K562 (cell line): ENCODE results near the gene MEIS1. TPM values are rescaled to one million over a fixed set of nuclear protein-coding genes. Genes with fewer than 3 reads are reported as not detected.
A peak's percentile ranks its signal among the peaks of the same experiment; 100 is the strongest.

Source experiments
- BMI1 ChIP-seq: fragments of 150-350 bp; IDR thresholded peaks from 2 replicates; pipeline ENCODE4 v1.6.1; 2014; ENCODE audit warnings: low read length
- CHAMP1 ChIP-seq: fragments of 450-650 bp; IDR thresholded peaks from 2 replicates; pipeline ENCODE4 v1.6.1; 2016; ENCODE audit warnings: mild to moderate bottlenecking
- DACH1 ChIP-seq: fragments of 450-650 bp; IDR thresholded peaks from 2 replicates; pipeline ENCODE4 v1.6.1; 2018; ENCODE audit not compliant: partially characterized antibody
- DEAF1 ChIP-seq: fragments of 450-650 bp; formaldehyde crosslinking; IDR thresholded peaks from 2 replicates; pipeline ENCODE4 v1.4.0; 2020; ENCODE audit warnings: mild to moderate bottlenecking, moderate library complexity
- DMBX1 ChIP-seq: fragments of 250-450 bp; sonication (Bioruptor Pico); IDR thresholded peaks from 2 replicates; pipeline ENCODE4 v1.8.0; 2022; ENCODE audit warnings: inconsistent platforms, mild to moderate bottlenecking, moderate library complexity, borderline replicate concordance
- HCFC1 ChIP-seq: IDR thresholded peaks from 2 replicates; pipeline ENCODE4 v1.6.1; 2012; ENCODE audit warnings: low read depth, low read length, improper control_type of control experiment
- NFIX ChIP-seq: fragments of 250-450 bp; sonication (Bioruptor Pico); IDR thresholded peaks from 2 replicates; pipeline ENCODE4 v1.4.0; 2020; ENCODE audit warnings: low read depth, mild to moderate bottlenecking, moderate library complexity
- NR2F6 ChIP-seq: fragments of 450-650 bp; formaldehyde crosslinking; IDR thresholded peaks from 2 replicates; pipeline ENCODE4 v1.4.0; 2020; ENCODE audit warnings: mild to moderate bottlenecking
- NR3C1 ChIP-seq: sonication (generic); formaldehyde crosslinking; IDR thresholded peaks from 2 replicates; pipeline ENCODE4 v1.8.1; 2022; ENCODE audit warnings: missing genetic modification reagents
- PKNOX1 ChIP-seq: fragments of 450-650 bp; IDR thresholded peaks from 2 replicates; pipeline ENCODE4 v1.6.1; 2016
- RBM17 ChIP-seq: fragments of 200-400 bp; formaldehyde crosslinking; IDR thresholded peaks from 2 replicates; pipeline ENCODE4 v1.6.1; 2017; ENCODE audit warnings: low read depth, mild to moderate bottlenecking, low read length, borderline replicate concordance
- SETDB1 ChIP-seq: IDR thresholded peaks from one replicate; pipeline ENCODE4 v1.6.1; 2012; ENCODE audit warnings: low read length, control low read depth, inconsistent platforms
- SMARCE1 ChIP-seq: fragments of 450-650 bp; IDR thresholded peaks from 2 replicates; pipeline ENCODE4 v1.7.1; 2016; ENCODE audit warnings: mild to moderate bottlenecking
- TARDBP ChIP-seq: fragments of 450-650 bp; IDR thresholded peaks from 2 replicates; pipeline ENCODE4 v1.6.1; 2016
- TFAM ChIP-seq: fragments of 250-450 bp; sonication (Bioruptor Pico); conservative IDR thresholded peaks from 2 replicates; pipeline ENCODE4 v1.5.0; 2021; ENCODE audit warnings: mild to moderate bottlenecking, moderate library complexity
- ZBTB9 ChIP-seq: fragments of 450-650 bp; formaldehyde crosslinking; IDR thresholded peaks from 2 replicates; pipeline ENCODE4 v1.4.0; 2020; ENCODE audit warnings: mild to moderate bottlenecking, moderate library complexity
- ZNF263 ChIP-seq: sonication (generic); formaldehyde crosslinking; IDR thresholded peaks from 2 replicates; pipeline ENCODE4 v1.8.0; 2022; ENCODE audit warnings: mild to moderate bottlenecking, missing genetic modification reagents, borderline replicate concordance
- polyA plus RNA-seq, 8 experiments: library from polyadenylated mRNA; depleted of rRNA in 4 of 8; stranded (reverse) in 5 of 8; unstranded in 3 of 8; fragments of >200 nt; fragmentation: Nextera tagmentation in 2 of 8; fragmentation: Illumina TruSeq in 1 of 8; extraction: Ambion mirVana in 2 of 8; extraction: Trizol in 1 of 8; gene quantifications; 2 replicates each; pipeline versions ENCODE4 v1.2.1 to v1.2.3, GENCODE V29; 2011 to 2014; ENCODE audit warnings: inconsistent platforms in 1 of 8, missing spikeins in 1 of 8
- total RNA-seq, 7 experiments: library from RNA; depleted of rRNA in 6 of 7; stranded (reverse); fragments of >200 nt in 6 of 7; fragmentation: Illumina TruSeq in 2 of 7; extraction: Trizol in 2 of 7; gene quantifications; 2 replicates each; pipeline versions ENCODE4 v1.2.1 to v1.2.3, GENCODE V29; 2011 to 2021; ENCODE audit warnings: low replicate concordance in 1 of 7

Gene MEIS1
- total and polyA plus RNA-seq, 9 of the 15 experiments (the other 6 are each of a cell fraction or from before 2014, with no cell fraction given), result 2.3 to 9.0 (median 5.9) TPM

GRCh38 chr2:66495788-66496640, 61.1 kb downstream of the MEIS1 start (continued):
- TF ChIP-seq DACH1, result no peak
- TF ChIP-seq CHAMP1, result no peak
- no peak for TF ChIP-seq HCFC1
- TF ChIP-seq RBM17, result no peak
- no peak for TF ChIP-seq TFAM
- 0 out of 2 replicates have a peak, but pooled peaks have one; percentile 11 for TF ChIP-seq DEAF1 (CRISPR knock-in tag)
- no peak for TF ChIP-seq SMARCE1
- no peak for TF ChIP-seq NR3C1 (CRISPR knock-in tag)
- no peak for TF ChIP-seq NFIX (CRISPR knock-in tag)
- TF ChIP-seq PKNOX1, result no peak
- no peak for TF ChIP-seq NR2F6 (CRISPR knock-in tag)
- no peak for TF ChIP-seq DMBX1 (CRISPR knock-in tag)
- no peak for TF ChIP-seq SETDB1
- TF ChIP-seq TARDBP, result no peak
- TF ChIP-seq ZNF263, result no peak
- no peak for TF ChIP-seq ZBTB9 (CRISPR knock-in tag)
- no peak for TF ChIP-seq BMI1
